HG03442 (cell line): Measurements from ENCODE around the gene ZCCHC10.

Experiments
- ATAC-seq: cut with Tn5 transposase; IDR thresholded peaks from one replicate; pipeline ENCODE4 v1.9.1; 2021; ENCODE audit warnings: mild to moderate bottlenecking, moderate library complexity; ENCODE audit not compliant: unreplicated experiment

Gene ZCCHC10

GRCh38 chr5:133025804-133026663, at the start of gene ZCCHC10:
TSS of gene ZCCHC10 (minus strand) at chr5:133026549. CDS start at chr5:133026537, 12 bp downstream.
- peak; percentile 89 for ATAC-seq

- ATAC-seq: no peak
Observed at GRCh38 chr5:133075572-133076536, 49.5 kb upstream of the ZCCHC10 start.

- ATAC-seq: no peak
Observed at GRCh38 chr5:133072021-133072420, 45.7 kb upstream of the ZCCHC10 start.

GRCh38 chr5:133066045-133066444, 39.7 kb upstream of the ZCCHC10 start:
- ATAC-seq: no peak

GRCh38 chr5:133065471-133065870, 39.1 kb upstream of the ZCCHC10 start:
- ATAC-seq: no peak

GRCh38 chr5:133063965-133064364, 37.6 kb upstream of the ZCCHC10 start:
- ATAC-seq: no peak

- ATAC-seq: no peak
Observed at GRCh38 chr5:133062276-133062675, 35.9 kb upstream of the ZCCHC10 start.

GRCh38 chr5:133059621-133060020, 33.3 kb upstream of the ZCCHC10 start:
- ATAC-seq: no peak

- no peak for ATAC-seq
Observed at GRCh38 chr5:133056891-133057290, 30.5 kb upstream of the ZCCHC10 start.

- ATAC-seq: no peak
Observed at GRCh38 chr5:133054697-133055471, 28.5 kb upstream of the ZCCHC10 start.

GRCh38 chr5:133053448-133053847, 27.1 kb upstream of the ZCCHC10 start:
- ATAC-seq: no peak

- peak; percentile 24 for ATAC-seq
Observed at GRCh38 chr5:133052317-133053175, 26.2 kb upstream of the ZCCHC10 start.

- ATAC-seq: peak; percentile 81
Observed at GRCh38 chr5:133051542-133052316, 25.4 kb upstream of the ZCCHC10 start, which contains the start of gene HSPA4. TSS of gene HSPA4 (plus strand) at chr5:133052013. CDS start at chr5:133052251, 238 bp downstream.

- ATAC-seq: no peak
Observed at GRCh38 chr5:133051061-133051541, 24.8 kb upstream of the ZCCHC10 start.

GRCh38 chr5:133050521-133050920, 24.2 kb upstream of the ZCCHC10 start:
- ATAC-seq: no peak

- ATAC-seq: no peak
Observed at GRCh38 chr5:133049726-133050048, 23.3 kb upstream of the ZCCHC10 start.

GRCh38 chr5:133048993-133049725, 22.8 kb upstream of the ZCCHC10 start:
- ATAC-seq: no peak

GRCh38 chr5:133047404-133047803, 21.1 kb upstream of the ZCCHC10 start:
- no peak for ATAC-seq
